Adipose tissue (tissue), 3 donors: ENCODE results near the gene DNMT3A. TPM values are rescaled to one million over a fixed set of nuclear protein-coding genes. Genes with fewer than 3 reads are reported as not detected.

Experiments
- H3K27ac ChIP-seq: one replicate; pipeline ENCODE4 v1.5.1; 2013; ENCODE audit warnings: low read depth, low read length
- WGBS, 3 donors: extraction: QIAGEN DNeasy Blood & Tissue Kit; methylation state at CpG; one replicate each; pipeline ENCODE4 v1.1.7; 2013; 5-methylcytosine and 5-hydroxymethylcytosine counted together
- polyA plus RNA-seq, 3 donors: library from polyadenylated mRNA; stranded (reverse); fragments of 200-250 nt; gene quantifications; one replicate each; pipeline ENCODE4 v1.2.3, GENCODE V29; 2013
- donor health status: healthy with polysubstance abuse.
- donor health status: Bipolar disorder and iron deficiency.
- donor health status: healthy.

The DNMT3A gene
- polyA plus RNA-seq, 3 donors = 4.2 to 9.7 (median 8.3) TPM

GRCh38 chr2:25356088-25356487, 14.4 kb upstream of the DNMT3A start:
- no peak overlapping the region for H3K27ac ChIP-seq
- WGBS, 3 donors = 43 to 61% (median 56%) methylated on average over 4 of the region's 4 CpGs

- WGBS, 3 donors = 91 to 96% (median 92%) methylated on average over 8 of the region's 8 CpGs
- H3K27ac ChIP-seq = no peak overlapping the region
Observed at GRCh38 chr2:25355270-25355669, 13.5 kb upstream of the DNMT3A start.

- H3K27ac ChIP-seq = no peak overlapping the region
- WGBS, 3 donors = 65 to 86% (median 79%) methylated on average over 6 of the region's 6 CpGs
Observed at GRCh38 chr2:25354116-25354515, 12.4 kb upstream of the DNMT3A start.

GRCh38 chr2:25349397-25349796, 7.7 kb upstream of the DNMT3A start:
- 74 to 83% (median 75%) methylated on average over 7 of the region's 7 CpGs for WGBS, 3 donors
- H3K27ac ChIP-seq = no peak overlapping the region

- WGBS, 3 donors = 12 to 66% (median 59%) methylated on average over 2 of the region's 2 CpGs
- no peak overlapping the region for H3K27ac ChIP-seq
Observed at GRCh38 chr2:25347846-25348245, 6.1 kb upstream of the DNMT3A start.

- no peak overlapping the region for H3K27ac ChIP-seq
- 75 to 80% (median 75%) methylated on average over 7 of the region's 7 CpGs for WGBS, 3 donors
Observed at GRCh38 chr2:25347205-25347815, 5.6 kb upstream of the DNMT3A start.

- WGBS, 3 donors = 87 to 88% (median 87%) methylated on average over 21 of the region's 21 CpGs
- H3K27ac ChIP-seq = no peak overlapping the region
Observed at GRCh38 chr2:25343187-25343825, 1.6 kb upstream of the DNMT3A start.

GRCh38 chr2:25342372-25343186, 854 bp upstream of the DNMT3A start:
- H3K27ac ChIP-seq = no peak overlapping the region
- 19 to 21% (median 20%) methylated on average over 42 to 45 of the region's 45 CpGs for WGBS, 3 donors

GRCh38 chr2:25341011-25341727, 556 bp downstream of the DNMT3A start:
- no peak overlapping the region for H3K27ac ChIP-seq
- 0 to 2% (median 1%) methylated on average over 42 to 82 of the region's 104 CpGs for WGBS, 3 donors

GRCh38 chr2:25340181-25340921, 1.4 kb downstream of the DNMT3A start:
- no peak overlapping the region for H3K27ac ChIP-seq

GRCh38 chr2:25339791-25340180, 1.9 kb downstream of the DNMT3A start:
- no peak overlapping the region for H3K27ac ChIP-seq
- 16 to 72% (median 60%) methylated on average over 18 of the region's 18 CpGs for whole genome bisulfite sequencing, 3 donors

More at GRCh38 chr2:25340181-25340921, 1.4 kb downstream of the DNMT3A start:
- WGBS, 3 donors = 1 to 8% (median 7%) methylated on average over 23 to 71 of the region's 73 CpGs

GRCh38 chr2:25339211-25339674, 2.5 kb downstream of the DNMT3A start:
- 49 to 66% (median 60%) methylated on average over 8 of the region's 8 CpGs for WGBS, 3 donors
- H3K27ac ChIP-seq = no peak overlapping the region

GRCh38 chr2:25338401-25338800, 3.3 kb downstream of the DNMT3A start:
- no peak overlapping the region for H3K27ac ChIP-seq
- WGBS, 3 donors = 83 to 90% (median 85%) methylated on average over 7 to 13 of the region's 13 CpGs

- 78 to 89% (median 81%) methylated on average over 7 of the region's 7 CpGs for WGBS, 3 donors
- H3K27ac ChIP-seq = no peak overlapping the region
Observed at GRCh38 chr2:25337891-25338290, 3.8 kb downstream of the DNMT3A start.

GRCh38 chr2:25337276-25337675, 4.4 kb downstream of the DNMT3A start:
- WGBS, 3 donors = 69 to 77% (median 70%) methylated on average over 10 of the region's 10 CpGs
- no peak overlapping the region for H3K27ac ChIP-seq

- 64 to 72% (median 70%) methylated on average over 10 of the region's 10 CpGs for WGBS, 3 donors
- no peak overlapping the region for H3K27ac ChIP-seq
Observed at GRCh38 chr2:25336383-25336841, 5.3 kb downstream of the DNMT3A start.

- 67 to 84% (median 73%) methylated on average over 6 of the region's 6 CpGs for WGBS, 3 donors
- H3K27ac ChIP-seq = no peak overlapping the region
Observed at GRCh38 chr2:25335971-25336370, 5.8 kb downstream of the DNMT3A start.

- 76 to 79% (median 78%) methylated on average over 8 of the region's 8 CpGs for WGBS, 3 donors
- H3K27ac ChIP-seq = no peak overlapping the region
Observed at GRCh38 chr2:25335204-25335603, 6.5 kb downstream of the DNMT3A start.
